K562 (cell line): ENCODE results near the gene RREB1. TPM values are rescaled to one million over a fixed set of nuclear protein-coding genes. Genes with fewer than 3 reads are reported as not detected.

Experiments
- ARID4B ChIP-seq: sonication (generic); formaldehyde crosslinking; IDR thresholded peaks from 2 replicates; pipeline ENCODE4 v1.8.0; 2022; ENCODE audit warnings: mild to moderate bottlenecking, missing genetic modification reagents
- BRF1 ChIP-seq: IDR thresholded peaks from 3 replicates; pipeline ENCODE4 v1.6.1; 2011; ENCODE audit warnings: borderline replicate concordance, mild to moderate bottlenecking; ENCODE audit not compliant: insufficient read length; ENCODE audit errors: extremely low read depth
- CBFB ChIP-seq: sonication (generic); formaldehyde crosslinking; IDR thresholded peaks from 2 replicates; pipeline ENCODE4 v1.4.0; 2020; ENCODE audit warnings: mild to moderate bottlenecking, missing genetic modification reagents
- ETV6 ChIP-seq, 3 experiments: fragments of 150-350 bp in 1 of 3; sonication (generic) in 1 of 3; formaldehyde crosslinking in 1 of 3; IDR thresholded peaks; 2 replicates each; pipeline versions ENCODE4 v1.6.1 to v1.8.0; 2014 to 2022; ENCODE audit warnings: borderline replicate concordance in 2 of 3, low read depth in 2 of 3, antibody characterized with exemption in 1 of 3, low read length in 1 of 3, mild to moderate bottlenecking in 1 of 3, missing genetic modification reagents in 1 of 3
- KHSRP ChIP-seq: fragments of 450-650 bp; IDR thresholded peaks from 2 replicates; pipeline ENCODE4 v1.6.1; 2017
- TARDBP ChIP-seq: fragments of 450-650 bp; IDR thresholded peaks from 2 replicates; pipeline ENCODE4 v1.6.1; 2016
- YBX1 ChIP-seq: fragments of 450-650 bp; IDR thresholded peaks from 2 replicates; pipeline ENCODE4 v1.7.1; 2016; ENCODE audit warnings: mild to moderate bottlenecking
- ZBTB12 ChIP-seq: fragments of 250-450 bp; sonication (Bioruptor Pico); IDR thresholded peaks from 2 replicates; pipeline ENCODE4 v1.4.0; 2020
- ZBTB8A ChIP-seq: fragments of 450-650 bp; IDR thresholded peaks from 2 replicates; pipeline ENCODE4 v1.6.1; 2018; ENCODE audit warnings: mild to moderate bottlenecking, moderate library complexity; ENCODE audit not compliant: partially characterized antibody
- ZNF77 ChIP-seq: fragments of 250-450 bp; sonication (Bioruptor Pico); IDR thresholded peaks from 2 replicates; pipeline ENCODE4 v1.5.0; 2020
- polyA plus RNA-seq, 8 experiments: library from polyadenylated mRNA; depleted of rRNA in 4 of 8; stranded (reverse) in 5 of 8; unstranded in 3 of 8; fragments of >200 nt; fragmentation: Nextera tagmentation in 2 of 8; fragmentation: Illumina TruSeq in 1 of 8; extraction: Ambion mirVana in 2 of 8; extraction: Trizol in 1 of 8; gene quantifications; 2 replicates each; pipeline versions ENCODE4 v1.2.1 to v1.2.3, GENCODE V29; 2011 to 2014; ENCODE audit warnings: inconsistent platforms in 1 of 8, missing spikeins in 1 of 8
- total RNA-seq, 7 experiments: library from RNA; depleted of rRNA in 6 of 7; stranded (reverse); fragments of >200 nt in 6 of 7; fragmentation: Illumina TruSeq in 2 of 7; extraction: Trizol in 2 of 7; gene quantifications; 2 replicates each; pipeline versions ENCODE4 v1.2.1 to v1.2.3, GENCODE V29; 2011 to 2021; ENCODE audit warnings: low replicate concordance in 1 of 7
- TF ChIP-seq, protein P1 (sequence below), 2 experiments: fragments of 450-650 bp; IDR thresholded peaks; 2 replicates each; pipeline ENCODE4 v1.6.1; 2016; ENCODE audit warnings: mild to moderate bottlenecking in 2 of 2, borderline replicate concordance in 1 of 2, low read depth in 1 of 2, moderate library complexity in 1 of 2
- TF ChIP-seq, protein P2 (sequence below): fragments of 450-650 bp; formaldehyde crosslinking; IDR thresholded peaks from 2 replicates; pipeline ENCODE4 v1.4.0; 2020; ENCODE audit warnings: mild to moderate bottlenecking, mixed read lengths

RREB1 gene
- total and polyA plus RNA-seq, 9 of the 15 experiments (the other 6 are each of a cell fraction or from before 2014, with no cell fraction given), result 3.3 to 64.2 (median 19.3) TPM

DNA sequence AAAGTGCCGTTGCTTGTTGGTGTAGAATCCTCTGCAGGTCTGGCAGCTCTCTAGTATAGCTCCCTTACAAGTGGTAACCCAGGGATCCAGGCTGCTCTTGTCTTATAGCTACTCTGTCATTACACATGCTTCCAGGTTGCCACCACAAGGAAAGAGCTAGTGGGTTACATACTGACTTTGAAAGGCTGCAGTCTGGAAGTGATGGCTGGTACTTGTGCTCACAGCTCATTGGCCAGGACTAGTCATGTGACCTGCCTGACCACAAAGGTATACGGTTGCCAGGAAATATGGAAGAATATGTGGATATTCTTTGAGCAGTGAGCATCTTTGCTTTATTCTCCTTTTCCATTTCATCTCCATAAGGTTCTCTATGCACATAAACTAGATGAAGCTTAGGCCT is 46.0 kb downstream of the RREB1 start (continued):
- TF ChIP-seq ARID4B (CRISPR knock-in tag) (no peak), YBX1 (no peak), CBFB (CRISPR knock-in tag) (no peak), KHSRP (no peak), TARDBP (no peak), ZNF77 (CRISPR knock-in tag) (no peak), ZBTB8A (no peak), ZBTB12 (CRISPR knock-in tag) (no peak), BRF1 (no peak), ETV6 (IDR thresholded peaks at IDR 0.05; ENCODE audit: borderline replicate concordance in 1 of 2, low read depth in 2 of 2, low read length in 1 of 2) (0 out of 4 replicates have a peak, but pooled peaks of 1 of the 2 experiments have one; percentile 5), ETV6 (CRISPR knock-in tag; IDR thresholded peaks at IDR 0.05; ENCODE audit: borderline replicate concordance) (no peak)
- TF ChIP-seq, protein P1, sequence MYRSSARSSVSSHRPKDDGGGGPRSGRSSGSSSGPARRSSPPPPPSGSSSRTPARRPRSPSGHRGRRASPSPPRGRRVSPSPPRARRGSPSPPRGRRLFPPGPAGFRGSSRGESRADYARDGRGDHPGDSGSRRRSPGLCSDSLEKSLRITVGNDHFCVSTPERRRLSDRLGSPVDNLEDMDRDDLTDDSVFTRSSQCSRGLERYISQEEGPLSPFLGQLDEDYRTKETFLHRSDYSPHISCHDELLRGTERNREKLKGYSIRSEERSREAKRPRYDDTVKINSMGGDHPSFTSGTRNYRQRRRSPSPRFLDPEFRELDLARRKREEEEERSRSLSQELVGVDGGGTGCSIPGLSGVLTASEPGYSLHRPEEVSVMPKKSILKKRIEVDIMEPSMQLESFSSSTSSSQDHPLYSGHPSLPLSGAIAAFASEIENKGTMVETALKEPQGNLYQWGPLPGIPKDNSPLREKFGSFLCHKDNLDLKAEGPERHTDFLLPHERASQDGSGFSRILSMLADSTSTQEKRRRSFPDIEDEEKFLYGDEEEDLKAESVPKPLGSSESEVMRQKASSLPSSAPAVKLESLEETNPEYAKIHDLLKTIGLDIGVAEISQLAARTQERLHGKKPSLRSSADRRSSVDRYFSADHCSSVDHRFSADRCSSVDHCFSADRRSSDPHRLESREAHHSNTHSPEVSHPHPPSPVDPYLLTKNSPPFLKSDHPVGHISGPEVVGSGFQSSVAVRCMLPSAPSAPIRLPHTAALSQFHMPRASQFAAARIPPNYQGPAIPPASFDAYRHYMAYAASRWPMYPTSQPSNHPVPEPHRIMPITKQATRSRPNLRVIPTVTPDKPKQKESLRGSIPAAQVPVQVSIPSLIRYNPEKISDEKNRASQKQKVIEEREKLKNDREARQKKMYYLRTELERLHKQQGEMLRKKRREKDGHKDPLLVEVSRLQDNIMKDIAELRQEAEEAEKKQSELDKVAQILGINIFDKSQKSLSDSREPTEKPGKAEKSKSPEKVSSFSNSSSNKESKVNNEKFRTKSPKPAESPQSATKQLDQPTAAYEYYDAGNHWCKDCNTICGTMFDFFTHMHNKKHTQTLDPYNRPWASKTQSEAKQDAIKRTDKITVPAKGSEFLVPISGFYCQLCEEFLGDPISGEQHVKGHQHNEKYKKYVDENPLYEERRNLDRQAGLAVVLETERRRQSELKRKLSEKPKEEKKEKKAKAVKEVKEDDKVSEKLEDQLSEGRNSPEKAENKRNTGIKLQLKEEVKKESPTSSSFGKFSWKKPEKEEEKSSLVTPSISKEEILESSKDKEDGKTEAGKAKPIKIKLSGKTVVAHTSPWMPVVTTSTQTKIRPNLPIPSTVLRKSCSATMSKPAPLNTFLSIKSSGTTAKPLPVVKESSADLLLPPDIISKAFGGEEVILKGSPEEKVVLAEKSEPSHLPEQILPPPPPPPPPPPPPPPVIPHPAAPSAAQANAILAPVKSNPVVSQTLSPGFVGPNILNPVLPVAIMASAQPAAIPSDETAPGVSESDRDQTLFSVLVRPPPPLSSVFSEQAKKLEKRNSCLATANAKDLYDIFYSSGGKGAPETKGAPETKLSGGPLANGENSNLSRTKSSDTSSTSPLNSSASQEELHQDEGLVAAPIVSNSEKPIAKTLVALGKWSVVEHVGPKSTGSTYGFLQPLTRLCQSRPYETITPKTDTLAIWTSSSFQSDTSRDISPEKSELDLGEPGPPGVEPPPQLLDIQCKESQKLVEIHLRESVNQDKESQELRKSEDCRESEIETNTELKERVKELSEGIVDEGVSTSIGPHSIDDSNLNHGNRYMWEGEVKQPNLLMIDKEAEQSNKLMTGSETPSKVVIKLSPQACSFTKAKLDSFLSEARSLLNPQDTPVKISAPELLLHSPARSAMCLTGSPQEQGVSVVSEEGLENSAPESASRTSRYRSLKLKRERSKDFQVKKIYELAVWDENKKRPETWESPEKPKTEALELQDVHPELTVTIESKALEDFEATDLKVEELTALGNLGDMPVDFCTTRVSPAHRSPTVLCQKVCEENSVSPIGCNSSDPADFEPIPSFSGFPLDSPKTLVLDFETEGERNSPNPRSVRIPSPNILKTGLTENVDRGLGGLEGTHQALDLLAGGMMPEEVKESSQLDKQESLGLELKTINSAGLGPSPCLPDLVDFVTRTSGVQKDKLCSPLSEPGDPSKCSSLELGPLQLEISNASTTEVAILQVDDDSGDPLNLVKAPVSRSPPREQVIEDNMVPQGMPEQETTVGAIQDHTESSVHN (IDR thresholded peaks at IDR 0.05; ENCODE audit: borderline replicate concordance in 1 of 2, low read depth in 1 of 2), result no peak
- TF ChIP-seq, protein P2, sequence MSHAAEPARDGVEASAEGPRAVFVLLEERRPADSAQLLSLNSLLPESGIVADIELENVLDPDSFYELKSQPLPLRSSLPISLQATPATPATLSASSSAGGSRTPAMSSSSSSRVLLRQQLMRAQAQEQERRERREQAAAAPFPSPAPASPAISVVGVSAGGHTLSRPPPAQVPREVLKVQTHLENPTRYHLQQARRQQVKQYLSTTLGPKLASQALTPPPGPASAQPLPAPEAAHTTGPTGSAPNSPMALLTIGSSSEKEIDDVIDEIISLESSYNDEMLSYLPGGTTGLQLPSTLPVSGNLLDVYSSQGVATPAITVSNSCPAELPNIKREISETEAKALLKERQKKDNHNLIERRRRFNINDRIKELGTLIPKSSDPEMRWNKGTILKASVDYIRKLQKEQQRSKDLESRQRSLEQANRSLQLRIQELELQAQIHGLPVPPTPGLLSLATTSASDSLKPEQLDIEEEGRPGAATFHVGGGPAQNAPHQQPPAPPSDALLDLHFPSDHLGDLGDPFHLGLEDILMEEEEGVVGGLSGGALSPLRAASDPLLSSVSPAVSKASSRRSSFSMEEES (CRISPR knock-in tag), result peak; percentile 96
